Activated CD8-positive, alpha-beta T cell treated with anti-CD3 and anti-CD28 coated beads for 36 hours (primary cell): ENCODE results near the gene IGFL2. TPM values are rescaled to one million over a fixed set of nuclear protein-coding genes. Genes with fewer than 3 reads are reported as not detected.
"Not testable (repeated sequence)": the region's sequence is repeated elsewhere in the genome, so short reads cannot be mapped to it uniquely, and the experiment has no call there.

ENCODE experiments used
- ATAC-seq: fragments of 200-7000 bp; cut with Tn5 transposase; one replicate; pipeline ENCODE4 v1.10.0; 2021; ENCODE audit warnings: mild to moderate bottlenecking, moderate library complexity
- CTCF ChIA-PET: fragments of 350-600 bp; sonication (Branson Sonifier 250); formaldehyde crosslinking; loops from one replicate; lab custom pipeline; 2021; ENCODE audit warnings: antibody characterized with exemption; lab: Charles Lee
- POLR2A ChIA-PET: fragments of 350-600 bp; sonication (Branson Sonifier 250); formaldehyde crosslinking; loops from one replicate; lab custom pipeline; 2021; ENCODE audit warnings: antibody characterized with exemption; lab: Charles Lee
- DNase-seq: peaks from one replicate; pipeline ENCODE4 v3.0.0-alpha.2; 2020
- H3K27ac Mint-ChIP-seq: one replicate; pipeline ENCODE4 v1.8.0; 2021; ENCODE audit warnings: mild to moderate bottlenecking, mixed read lengths
- H3K27me3 Mint-ChIP-seq: one replicate; pipeline ENCODE4 v1.8.0; 2021; ENCODE audit warnings: mixed read lengths
- H3K36me3 Mint-ChIP-seq: one replicate; pipeline ENCODE4 v1.8.0; 2021; ENCODE audit warnings: low read depth, mixed read lengths
- H3K4me1 Mint-ChIP-seq: one replicate; pipeline ENCODE4 v1.8.0; 2021; ENCODE audit warnings: low read depth, mixed read lengths
- H3K4me3 Mint-ChIP-seq: one replicate; pipeline ENCODE4 v1.8.0; 2021; ENCODE audit warnings: mild to moderate bottlenecking, moderate library complexity, mixed read lengths
- H3K9me3 Mint-ChIP-seq: one replicate; pipeline ENCODE4 v1.8.0; 2021; ENCODE audit warnings: mixed read lengths
- intact Hi-C: fragments of 100-400 bp; cut with micrococcal nuclease; formaldehyde crosslinking; loops from one replicate; pipeline ENCODE4 v1.10.0; 2022
- total RNA-seq, 2 experiments: library from RNA; stranded (reverse); gene quantifications; one replicate each; pipeline ENCODE4 v1.2.3, GENCODE V29; 2021
- TF ChIP-seq, protein P1 (sequence below): fragments of 200-600 bp; IDR thresholded peaks from one replicate; pipeline ENCODE4 v1.8.0; 2022; ENCODE audit warnings: antibody characterized with exemption, mild to moderate bottlenecking

The IGFL2 gene
- total RNA-seq, 2 experiments from 2014 or later, result not detected

DNA sequence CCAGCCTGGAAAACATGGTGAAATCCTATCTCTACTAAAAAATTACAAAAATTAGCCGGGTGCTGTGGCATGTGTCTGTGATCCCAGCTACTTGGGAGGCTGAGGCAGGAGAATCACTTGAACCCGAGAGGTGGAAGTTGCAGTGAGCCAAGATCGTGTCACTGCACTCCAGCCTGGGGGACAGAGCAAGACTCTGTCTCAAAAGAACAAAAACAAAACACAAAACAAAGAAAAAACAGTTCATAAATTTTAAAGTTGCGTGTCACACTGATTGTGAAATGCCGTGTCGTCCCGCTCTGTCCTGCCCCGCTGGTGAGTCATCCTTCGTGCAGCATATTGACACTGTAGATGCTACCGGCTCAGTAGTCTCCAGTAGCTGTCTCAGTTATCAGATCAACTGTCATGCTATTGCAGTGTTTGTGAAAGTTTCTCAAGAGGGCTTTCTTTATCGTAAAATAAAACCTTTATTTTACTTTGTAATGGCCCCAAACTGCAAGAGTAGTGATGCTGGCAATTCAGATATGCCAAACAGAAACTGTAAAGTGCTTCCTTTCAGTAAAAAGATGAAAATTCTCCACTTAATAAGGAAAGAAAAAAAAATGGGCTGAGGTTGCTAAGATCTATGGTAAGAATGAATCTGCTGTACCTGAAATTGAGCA, 45.1 kb downstream of the IGFL2 start:
- POLR2A ChIA-PET, result interaction anchor here (1.2 kb wide), 1 partner anchor 165 kb away, joined by 3 read pairs; no protein-coding TSS in a partner anchor
- no peaks in the 10 kb centered on the region for H3K4me1 Mint-ChIP-seq
- H3K27me3 Mint-ChIP-seq, result peaks cover 47% of the 10 kb centered on the region
- no peaks in the 10 kb centered on the region for H3K36me3 Mint-ChIP-seq
- no peaks in the 10 kb centered on the region for H3K9me3 Mint-ChIP-seq
- no peak for ATAC-seq
- CTCF ChIA-PET, result interaction anchor here (0.8 to 2.0 kb wide), 3 partner anchors 72 to 165 kb away, joined by 5 to 12 read pairs (median 5); no protein-coding TSS in a partner anchor
- intact Hi-C loops, result no loop called here
- no peak overlapping the region for H3K27ac Mint-ChIP-seq
- TF ChIP-seq, protein P1, sequence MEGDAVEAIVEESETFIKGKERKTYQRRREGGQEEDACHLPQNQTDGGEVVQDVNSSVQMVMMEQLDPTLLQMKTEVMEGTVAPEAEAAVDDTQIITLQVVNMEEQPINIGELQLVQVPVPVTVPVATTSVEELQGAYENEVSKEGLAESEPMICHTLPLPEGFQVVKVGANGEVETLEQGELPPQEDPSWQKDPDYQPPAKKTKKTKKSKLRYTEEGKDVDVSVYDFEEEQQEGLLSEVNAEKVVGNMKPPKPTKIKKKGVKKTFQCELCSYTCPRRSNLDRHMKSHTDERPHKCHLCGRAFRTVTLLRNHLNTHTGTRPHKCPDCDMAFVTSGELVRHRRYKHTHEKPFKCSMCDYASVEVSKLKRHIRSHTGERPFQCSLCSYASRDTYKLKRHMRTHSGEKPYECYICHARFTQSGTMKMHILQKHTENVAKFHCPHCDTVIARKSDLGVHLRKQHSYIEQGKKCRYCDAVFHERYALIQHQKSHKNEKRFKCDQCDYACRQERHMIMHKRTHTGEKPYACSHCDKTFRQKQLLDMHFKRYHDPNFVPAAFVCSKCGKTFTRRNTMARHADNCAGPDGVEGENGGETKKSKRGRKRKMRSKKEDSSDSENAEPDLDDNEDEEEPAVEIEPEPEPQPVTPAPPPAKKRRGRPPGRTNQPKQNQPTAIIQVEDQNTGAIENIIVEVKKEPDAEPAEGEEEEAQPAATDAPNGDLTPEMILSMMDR, result no peak
- no peak for DNase-seq
- no peak overlapping the region for H3K4me3 Mint-ChIP-seq

DNA sequence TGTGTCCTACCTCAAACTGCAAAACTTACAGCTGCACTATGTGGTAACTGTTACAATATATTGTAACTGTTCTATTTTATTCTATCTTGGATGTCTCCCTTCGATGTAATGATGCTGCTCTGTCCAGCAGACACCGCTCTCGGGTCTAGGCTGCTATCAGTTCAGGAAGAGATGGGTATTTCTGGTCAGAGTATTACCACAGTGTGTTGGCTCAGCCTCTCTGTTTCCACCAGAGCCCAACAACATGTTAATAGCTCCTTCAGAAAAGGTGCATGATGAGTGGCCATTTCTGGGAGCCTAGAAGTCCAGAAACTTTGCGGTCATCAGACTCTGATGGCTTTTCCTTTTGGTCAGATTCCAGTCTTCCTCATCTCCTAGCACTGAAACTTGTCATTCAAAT, 45.6 kb downstream of the IGFL2 start:
- H3K4me1 Mint-ChIP-seq, result no peaks in the 10 kb centered on the region
- H3K9me3 Mint-ChIP-seq, result no peaks in the 10 kb centered on the region
- no peaks in the 10 kb centered on the region for H3K36me3 Mint-ChIP-seq
- TF ChIP-seq, protein P1, result no peak
- intact Hi-C loops, result no loop called here
- ATAC-seq (no peak), DNase-seq (no peak)
- no peak overlapping the region for H3K4me3 Mint-ChIP-seq
- H3K27me3 Mint-ChIP-seq, result peaks cover 43% of the 10 kb centered on the region
- no peak overlapping the region for H3K27ac Mint-ChIP-seq
- ChIA-PET CTCF (interaction anchor here (0.8 to 1.8 kb wide), 2 partner anchors 71 to 165 kb away, joined by 5 read pairs; no protein-coding TSS in a partner anchor), POLR2A (interaction anchor here (1.2 kb wide), 1 partner anchor 165 kb away, joined by 3 read pairs; no protein-coding TSS in a partner anchor)

DNA sequence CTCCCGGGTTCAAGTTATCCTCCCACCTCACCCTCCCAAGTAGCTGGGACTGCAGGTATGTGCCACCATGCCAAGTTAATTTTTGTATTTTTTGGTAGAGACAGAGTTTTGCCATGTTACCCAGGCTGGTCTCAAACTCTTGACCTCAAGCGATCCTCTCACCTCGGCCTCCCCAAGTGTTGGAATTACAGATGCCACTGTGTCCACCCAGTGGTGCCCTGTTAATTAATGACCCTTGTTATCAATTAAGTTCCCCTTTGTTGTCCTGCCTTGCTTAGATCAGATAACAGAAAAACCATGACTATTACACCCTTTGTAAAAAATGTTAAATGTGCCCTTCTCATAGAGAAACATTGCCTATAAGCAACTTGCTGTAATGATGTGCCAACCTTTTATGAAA, 47.1 kb downstream of the IGFL2 start:
- H3K27ac Mint-ChIP-seq, result no peak overlapping the region
- H3K4me3 Mint-ChIP-seq, result no peak overlapping the region
- ATAC-seq (no peak), DNase-seq (no peak)
- peaks cover 36% of the 10 kb centered on the region for H3K27me3 Mint-ChIP-seq
- no peaks in the 10 kb centered on the region for H3K9me3 Mint-ChIP-seq
- H3K36me3 Mint-ChIP-seq, result no peaks in the 10 kb centered on the region
- no peaks in the 10 kb centered on the region for H3K4me1 Mint-ChIP-seq
- POLR2A ChIA-PET, result no interaction called here
- TF ChIP-seq, protein P1, result no peak
- intact Hi-C loops, result no loop called here
- CTCF ChIA-PET, result interaction anchor here (1.8 kb wide), 1 partner anchor 70 kb away, joined by 5 read pairs; no protein-coding TSS in a partner anchor

DNA sequence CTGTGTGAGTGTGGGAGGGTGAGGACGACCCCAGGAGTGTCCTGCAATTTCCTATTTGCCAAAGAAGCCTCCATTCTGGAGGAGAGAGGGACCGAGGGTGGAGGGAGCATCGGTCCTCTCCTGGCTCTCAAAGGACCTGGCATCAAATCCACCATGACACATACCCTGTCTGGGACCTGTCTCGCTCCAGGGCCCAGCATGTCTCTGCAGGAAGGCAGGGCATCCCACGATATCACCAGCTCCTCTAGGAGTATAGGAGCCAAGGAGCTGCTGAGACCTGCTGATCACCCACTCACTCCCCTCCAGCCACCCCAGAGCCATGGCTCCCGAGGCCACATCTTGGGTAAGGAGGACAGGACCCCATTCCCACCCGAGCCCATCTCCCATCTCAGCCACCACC, 47.9 kb downstream of the IGFL2 start:
- DNase-seq, H3K36me3 Mint-ChIP-seq, H3K4me3 Mint-ChIP-seq, POLR2A ChIA-PET, H3K9me3 Mint-ChIP-seq, H3K27ac Mint-ChIP-seq, H3K4me1 Mint-ChIP-seq, ATAC-seq, intact Hi-C loops: not testable (repeated sequence)
- CTCF ChIA-PET, result interaction anchor here (1.0 kb wide), 1 partner anchor 118 kb away, joined by 3 read pairs; no protein-coding TSS in a partner anchor
- peaks cover 33% of the 10 kb centered on the region for H3K27me3 Mint-ChIP-seq

DNA sequence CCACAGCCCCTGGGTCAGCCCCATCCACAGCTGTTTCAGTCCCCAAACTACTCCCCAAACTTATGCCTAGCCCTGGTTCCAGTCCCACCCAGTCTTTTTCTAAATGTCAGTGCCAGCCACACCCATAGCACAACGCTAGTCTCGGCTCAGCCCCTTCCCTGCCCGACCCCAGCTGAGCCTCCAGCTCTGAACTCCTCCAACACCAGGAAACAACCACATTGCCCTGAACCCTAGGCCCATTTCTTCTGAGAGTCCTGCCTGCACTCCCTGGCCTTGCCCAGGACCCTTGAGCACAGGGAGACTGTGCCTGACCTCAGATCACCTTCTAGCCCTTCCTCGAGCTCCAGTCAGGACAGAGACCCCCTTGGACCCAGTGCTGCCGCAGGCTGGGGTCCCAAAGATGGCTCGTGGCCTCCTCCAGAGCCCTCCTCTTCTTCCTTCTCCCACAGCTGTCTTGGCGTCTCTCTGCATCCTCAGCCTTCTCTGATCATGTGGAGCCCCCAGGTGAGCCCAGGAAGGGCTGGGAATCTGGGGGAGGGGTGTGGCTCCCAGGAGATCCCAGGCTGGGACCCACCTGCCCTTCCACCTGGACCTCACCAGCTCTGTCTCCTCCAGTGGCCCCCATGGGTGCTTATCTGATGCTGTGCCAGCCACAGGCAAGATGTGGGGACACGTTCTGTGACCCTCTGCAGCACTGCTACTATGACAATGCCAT, 48.5 kb downstream of the IGFL2 start:
- TF ChIP-seq, protein P1, result no peak
- no peaks in the 10 kb centered on the region for H3K4me1 Mint-ChIP-seq
- no peaks in the 10 kb centered on the region for H3K36me3 Mint-ChIP-seq
- peaks cover 33% of the 10 kb centered on the region for H3K27me3 Mint-ChIP-seq
- H3K9me3 Mint-ChIP-seq, result no peaks in the 10 kb centered on the region
- no peak overlapping the region for H3K27ac Mint-ChIP-seq
- no peak for ATAC-seq
- ChIA-PET POLR2A (no interaction called here), CTCF (interaction anchor here (1.0 kb wide), 1 partner anchor 118 kb away, joined by 3 read pairs; no protein-coding TSS in a partner anchor)
- no peak for DNase-seq
- intact Hi-C loops, result no loop called here
- no peak overlapping the region for H3K4me3 Mint-ChIP-seq
